GM12892 (cell line): ENCODE data around the gene INTS11.
A peak's percentile ranks its signal among the peaks of the same experiment; 100 is the strongest.

Experiments
- POLR2A ChIP-seq: IDR thresholded peaks from 2 replicates; pipeline ENCODE4 v1.6.1; 2011; ENCODE audit warnings: low read depth, low read length, control low read depth
- POLR2AphosphoS5 ChIP-seq: IDR thresholded peaks from 2 replicates; pipeline ENCODE4 v1.6.1; 2011; ENCODE audit warnings: low read depth, low read length, control low read depth

- TF ChIP-seq POLR2A (peak; percentile 20; the same call in 1 of the 2 replicates), POLR2AphosphoS5 (no peak)
Observed at GRCh38 chr1:1371746-1372711, 47.6 kb upstream of the INTS11 start.
